ENCODE measurements around the gene RAD51B. TPM values are rescaled to one million over a fixed set of nuclear protein-coding genes. Genes with fewer than 3 reads are reported as not detected.

Gene RAD51B
- polyA plus RNA-seq, 1 donor (not counting 4 experiments of a cell fraction or from before 2014, with no cell fraction given), result 13.3 TPM

DNA sequence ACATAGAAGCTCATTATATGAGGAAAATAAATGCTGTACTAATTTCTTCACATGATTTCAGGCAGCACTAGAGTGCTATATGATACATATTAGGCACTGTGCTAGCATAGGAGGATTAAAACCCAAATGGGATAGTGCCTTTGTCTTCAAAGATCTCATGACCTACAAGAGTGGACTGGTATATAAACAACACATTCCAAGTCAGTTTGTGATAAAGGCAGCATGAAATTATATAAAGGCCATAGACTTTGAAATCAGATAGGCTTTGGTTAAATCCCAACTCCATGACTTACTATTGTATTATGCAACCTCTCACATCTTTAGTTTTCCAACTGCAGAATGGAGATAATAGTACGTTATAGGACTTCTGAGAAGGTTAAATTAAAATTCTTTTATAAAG, 179.7 kb downstream of the RAD51B start:
- H3K9me1 ChIP-seq (ENCODE audit: control insufficient read depth, extremely low read depth, insufficient read depth, low read length), result no peaks in the 10 kb centered on the region
- H4K20me1 ChIP-seq (ENCODE audit: control insufficient read depth, extremely low read depth, insufficient read depth, low read length), result no peaks in the 10 kb centered on the region
- dilution Hi-C loops (cut with MboI; ENCODE audit: extremely low pct_ligation_motif_present, low sequenced_read_pairs), result no loop called here
- TF ChIP-seq, protein P1, sequence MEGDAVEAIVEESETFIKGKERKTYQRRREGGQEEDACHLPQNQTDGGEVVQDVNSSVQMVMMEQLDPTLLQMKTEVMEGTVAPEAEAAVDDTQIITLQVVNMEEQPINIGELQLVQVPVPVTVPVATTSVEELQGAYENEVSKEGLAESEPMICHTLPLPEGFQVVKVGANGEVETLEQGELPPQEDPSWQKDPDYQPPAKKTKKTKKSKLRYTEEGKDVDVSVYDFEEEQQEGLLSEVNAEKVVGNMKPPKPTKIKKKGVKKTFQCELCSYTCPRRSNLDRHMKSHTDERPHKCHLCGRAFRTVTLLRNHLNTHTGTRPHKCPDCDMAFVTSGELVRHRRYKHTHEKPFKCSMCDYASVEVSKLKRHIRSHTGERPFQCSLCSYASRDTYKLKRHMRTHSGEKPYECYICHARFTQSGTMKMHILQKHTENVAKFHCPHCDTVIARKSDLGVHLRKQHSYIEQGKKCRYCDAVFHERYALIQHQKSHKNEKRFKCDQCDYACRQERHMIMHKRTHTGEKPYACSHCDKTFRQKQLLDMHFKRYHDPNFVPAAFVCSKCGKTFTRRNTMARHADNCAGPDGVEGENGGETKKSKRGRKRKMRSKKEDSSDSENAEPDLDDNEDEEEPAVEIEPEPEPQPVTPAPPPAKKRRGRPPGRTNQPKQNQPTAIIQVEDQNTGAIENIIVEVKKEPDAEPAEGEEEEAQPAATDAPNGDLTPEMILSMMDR (optimal IDR thresholded peaks at IDR 0.05 in 1 of 3, IDR thresholded peaks at IDR 0.05 in 1 of 3, conservative IDR thresholded peaks at IDR 0.05 in 1 of 3; ENCODE audit: extremely low read depth in 1 of 3, insufficient read depth in 2 of 3, low read length in 3 of 3), result no peak
- no peak for TF ChIP-seq EZH2 (IDR thresholded peaks at IDR 0.05; ENCODE audit: low read length)
- peaks cover 19% of the 10 kb centered on the region for H3K4me1 ChIP-seq (ENCODE audit: control insufficient read depth, extremely low read depth, insufficient read depth, low read length)
- H3K27me3 ChIP-seq (ENCODE audit: control insufficient read depth, extremely low read depth, insufficient read depth, low read length), result no peaks in the 10 kb centered on the region
- no peaks in the 10 kb centered on the region for H3K9me3 ChIP-seq (ENCODE audit: control insufficient read depth, low read depth, low read length)
- H3K36me3 ChIP-seq (ENCODE audit: control insufficient read depth in 2 of 2, extremely low read depth in 1 of 2, insufficient read depth in 2 of 2, low read length in 2 of 2), result no peaks in the 10 kb centered on the region
- H3K4me2 ChIP-seq (ENCODE audit: control insufficient read depth, extremely low read depth, insufficient read depth, low read depth, low read length), result peak overlapping the region; percentile 80
- no peaks in the 10 kb centered on the region for H3K79me2 ChIP-seq (ENCODE audit: control insufficient read depth, insufficient read depth, low read length)
- no peak overlapping the region for H3K4me3 ChIP-seq (ENCODE audit: control insufficient read depth in 2 of 3, extremely low read depth in 1 of 3, insufficient read depth in 2 of 3, low read depth in 1 of 3, low read length in 3 of 3)
- no peak overlapping the region for H2AFZ ChIP-seq (ENCODE audit: control insufficient read depth, low read length)
- no peak overlapping the region for H3K27ac ChIP-seq (ENCODE audit: control insufficient read depth, insufficient read depth, low read length)
- H3K9ac ChIP-seq (ENCODE audit: control insufficient read depth, extremely low read depth, insufficient read depth, low read length), result no peak overlapping the region
- FAIRE-seq, result peak; percentile 81
- DNase-seq (ENCODE audit: low read depth, low spot score), result no peak

GRCh38 chr14:67999705-68000384, 180.3 kb downstream of the RAD51B start:
- Histone ChIP-seq H3K36me3 (ENCODE audit: control insufficient read depth in 2 of 2, extremely low read depth in 1 of 2, insufficient read depth in 2 of 2, low read length in 2 of 2) (no peaks in the 10 kb centered on the region), H3K27ac (ENCODE audit: control insufficient read depth, insufficient read depth, low read length) (peak overlapping the region; percentile 62), H3K4me3 (ENCODE audit: control insufficient read depth in 2 of 3, extremely low read depth in 1 of 3, insufficient read depth in 2 of 3, low read depth in 1 of 3, low read length in 3 of 3) (peak overlapping the region in 2 of 3 experiments; percentile 40 to 55), H3K9me3 (ENCODE audit: control insufficient read depth, low read depth, low read length) (no peaks in the 10 kb centered on the region), H3K27me3 (ENCODE audit: control insufficient read depth, extremely low read depth, insufficient read depth, low read length) (no peaks in the 10 kb centered on the region), H4K20me1 (ENCODE audit: control insufficient read depth, extremely low read depth, insufficient read depth, low read length) (no peaks in the 10 kb centered on the region), H3K9ac (ENCODE audit: control insufficient read depth, extremely low read depth, insufficient read depth, low read length) (peak overlapping the region; percentile 38), H3K4me1 (ENCODE audit: control insufficient read depth, extremely low read depth, insufficient read depth, low read length) (peaks cover 19% of the 10 kb centered on the region), H3K9me1 (ENCODE audit: control insufficient read depth, extremely low read depth, insufficient read depth, low read length) (no peaks in the 10 kb centered on the region), H3K79me2 (ENCODE audit: control insufficient read depth, insufficient read depth, low read length) (no peaks in the 10 kb centered on the region), H3K4me2 (ENCODE audit: control insufficient read depth, extremely low read depth, insufficient read depth, low read depth, low read length) (peak overlapping the region; percentile 80), H2AFZ (ENCODE audit: control insufficient read depth, low read length) (peak overlapping the region; percentile 44)
- TF ChIP-seq EZH2 (IDR thresholded peaks at IDR 0.05; ENCODE audit: low read length), result no peak
- TF ChIP-seq, protein P1 (optimal IDR thresholded peaks at IDR 0.05 in 1 of 3, IDR thresholded peaks at IDR 0.05 in 1 of 3, conservative IDR thresholded peaks at IDR 0.05 in 1 of 3; ENCODE audit: extremely low read depth in 1 of 3, insufficient read depth in 2 of 3, low read length in 3 of 3), result no peak
- DNase-seq (ENCODE audit: low read depth, low spot score) (peak; percentile 21), FAIRE-seq (peak; percentile 86)
- dilution Hi-C loops (cut with MboI; ENCODE audit: extremely low pct_ligation_motif_present, low sequenced_read_pairs), result no loop called here

All from keratinocyte (primary cell).